Measurements from ENCODE around the gene C2orf72.
"Not testable (repeated sequence)": the region's sequence is repeated elsewhere in the genome, so short reads cannot be mapped to it uniquely, and the experiment has no call there.

The C2orf72 gene

GRCh38 chr2:231015926-231016325 is 21.4 kb upstream of the C2orf72 start:
- no peak for DNase-seq

- no peak for DNase-seq
Measured at GRCh38 chr2:231016566-231017230, 20.6 kb upstream of the C2orf72 start.

DNA sequence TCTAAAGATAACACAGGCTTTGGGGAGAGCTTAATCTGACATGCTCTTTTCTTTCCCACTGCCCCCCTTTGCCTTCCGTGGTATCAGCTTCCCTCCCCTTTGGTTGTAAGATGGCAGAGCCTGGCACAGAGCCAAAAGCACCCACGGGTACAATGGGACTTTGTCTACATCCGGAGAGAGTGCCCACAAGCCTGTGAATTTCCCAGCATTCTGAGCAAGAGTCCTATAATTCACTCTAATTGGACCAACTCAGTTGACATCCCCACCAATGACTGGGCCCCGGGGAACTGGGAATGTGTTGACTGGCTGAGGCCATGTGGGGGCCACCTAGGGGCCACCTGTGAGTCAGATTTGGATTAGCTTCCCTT is 20.1 kb upstream of the C2orf72 start:
- no peak for DNase-seq

DNA sequence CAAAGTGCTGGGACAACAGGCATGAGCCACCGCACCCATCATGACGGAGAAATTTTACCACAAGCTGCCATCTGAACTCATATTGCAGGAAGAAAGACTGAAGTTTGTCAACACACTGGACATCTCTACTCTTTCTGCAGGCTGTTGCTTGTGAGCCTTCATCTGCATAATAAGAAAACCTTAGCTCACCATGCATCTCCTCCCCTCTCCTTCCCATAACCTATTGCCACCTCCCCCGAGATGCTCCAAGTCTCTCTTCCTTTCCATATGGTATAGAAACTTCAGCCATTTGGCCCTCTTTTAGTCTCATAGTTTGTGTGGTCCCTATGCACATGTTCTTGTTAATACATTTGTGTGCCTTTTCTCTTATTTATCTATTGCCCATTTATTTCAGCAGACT is 19.1 kb upstream of the C2orf72 start:
- DNase-seq, result no peak

- DNase-seq, result not testable (repeated sequence)
Measured at GRCh38 chr2:231025059-231025458, 12.3 kb upstream of the C2orf72 start.

- DNase-seq, result no peak
Measured at GRCh38 chr2:231028889-231029288, 8.4 kb upstream of the C2orf72 start.

GRCh38 chr2:231029563-231029962 is 7.8 kb upstream of the C2orf72 start:
- DNase-seq, result no peak

DNA sequence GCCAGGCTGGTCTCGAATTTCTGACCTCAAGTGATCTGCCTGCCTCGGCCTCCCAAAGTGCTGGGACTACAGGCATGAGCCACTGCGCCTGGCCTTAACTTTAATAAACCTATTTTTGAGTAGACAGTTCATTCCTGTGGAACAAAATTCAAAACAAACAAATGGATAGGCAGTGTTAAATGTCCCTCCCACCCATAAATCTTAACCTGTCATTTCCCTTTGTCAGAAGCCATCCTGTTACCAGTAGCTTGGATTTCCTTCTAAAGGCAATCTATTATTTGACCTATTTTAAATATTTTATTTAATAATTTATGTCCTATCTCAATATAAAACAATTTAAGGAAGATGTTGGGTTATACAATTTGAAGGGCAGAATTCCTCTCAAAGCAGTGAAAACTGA is 6.6 kb upstream of the C2orf72 start:
- no peak for DNase-seq

DNA sequence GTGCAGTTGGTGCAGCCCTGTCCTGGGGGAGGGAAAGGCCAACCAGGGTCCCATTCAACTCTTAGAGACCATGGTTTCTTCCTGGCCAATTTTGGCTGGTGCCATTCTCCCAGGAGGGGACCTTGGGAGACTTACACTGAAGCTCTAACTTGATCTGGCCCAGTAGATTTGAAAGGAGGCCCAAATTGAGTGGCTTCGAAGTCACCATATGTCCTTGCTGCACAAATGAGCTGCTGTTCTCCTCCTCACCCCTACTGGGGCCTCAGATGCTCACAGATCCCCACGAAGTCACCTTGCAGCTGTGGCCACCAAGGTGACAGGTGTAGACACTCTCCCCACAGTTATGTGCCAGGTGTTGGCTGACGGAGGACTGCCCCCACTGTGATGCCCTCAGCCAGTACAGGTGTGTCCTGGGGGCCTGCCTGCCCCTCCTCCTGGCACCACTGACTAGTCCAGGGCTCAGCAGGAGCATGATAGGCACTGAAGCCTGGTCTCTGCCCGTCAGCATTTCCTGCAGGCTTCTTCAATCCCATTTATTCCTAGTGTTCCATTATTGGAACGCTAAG is 4.7 kb upstream of the C2orf72 start:
- no peak for DNase-seq

DNA sequence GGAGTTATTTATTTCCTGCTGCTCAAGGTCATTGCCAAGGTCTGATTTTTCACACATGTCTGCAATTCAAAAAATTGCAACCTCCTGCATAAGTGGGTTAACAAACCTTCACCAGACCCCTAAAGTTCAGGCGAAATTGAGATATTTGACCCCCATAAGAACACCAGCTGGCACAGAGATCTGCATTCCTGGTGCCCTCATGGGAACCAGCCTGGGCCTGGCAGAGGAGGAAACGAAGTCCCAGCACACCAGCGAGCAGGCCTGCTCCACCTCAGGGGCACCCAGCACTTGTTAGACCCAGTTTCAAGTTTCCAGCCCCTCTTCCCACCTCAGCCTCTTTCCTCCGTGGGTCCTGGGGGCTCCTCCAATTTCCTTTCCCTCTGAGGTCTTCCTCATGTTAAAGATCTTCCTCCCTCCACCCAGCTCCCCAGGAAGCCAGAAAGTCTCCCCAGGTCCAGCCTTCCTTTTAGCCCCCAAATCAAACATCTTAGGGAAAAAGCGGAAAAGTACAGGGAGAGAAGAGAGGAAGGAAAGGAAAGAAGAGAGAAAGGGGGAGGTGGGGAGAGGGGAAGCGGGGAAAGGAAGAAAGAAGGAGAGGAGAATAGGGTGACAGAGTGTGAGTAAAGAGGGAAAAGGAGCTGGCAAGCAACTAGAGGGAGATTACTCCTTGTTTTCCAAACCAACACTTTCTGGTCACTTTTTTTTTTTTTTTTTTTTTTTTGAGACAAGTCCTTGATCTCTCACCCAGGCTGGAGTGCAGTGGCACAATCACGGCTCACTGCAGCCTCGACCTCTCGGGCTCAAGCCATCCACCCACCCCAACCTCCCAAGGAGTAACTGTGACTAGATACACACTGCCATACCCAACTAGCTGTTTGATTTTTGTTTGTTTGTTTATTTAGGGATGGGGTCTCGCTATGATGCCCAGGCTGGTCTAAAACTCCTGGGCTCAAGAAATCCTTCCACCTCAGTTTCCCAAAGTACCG is 3.9 kb upstream of the C2orf72 start:
- DNase-seq, result no peak

- DNase-seq, result no peak
Measured at GRCh38 chr2:231034291-231034882, 2.9 kb upstream of the C2orf72 start.

- no peak for DNase-seq
Measured at GRCh38 chr2:231036131-231036530, 1.2 kb upstream of the C2orf72 start.

DNA sequence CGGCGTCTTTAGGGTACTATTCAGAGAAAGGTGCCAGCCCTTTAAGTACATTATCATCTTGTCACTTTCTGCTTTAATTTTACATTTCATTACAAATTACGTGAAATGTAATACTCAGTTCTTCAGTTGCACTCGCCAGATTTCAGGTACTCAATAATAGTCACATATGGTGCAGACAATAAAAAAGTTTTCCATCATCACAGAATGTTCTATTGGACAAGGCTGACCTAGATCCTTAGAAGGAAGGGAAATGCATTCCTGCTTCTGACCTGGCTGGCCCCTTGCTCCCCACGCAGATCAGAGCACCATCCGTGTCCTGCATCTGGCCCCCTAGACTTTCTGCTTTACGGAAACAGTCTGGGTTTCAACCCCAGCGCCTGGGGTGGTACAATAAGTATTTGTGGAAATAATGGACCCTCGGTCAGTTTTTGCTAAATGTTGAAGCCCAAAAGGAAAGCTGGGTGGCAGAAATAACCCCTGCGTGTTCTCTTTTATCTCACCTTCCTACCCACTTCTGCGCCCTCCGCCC is 681 bp upstream of the C2orf72 start:
- DNase-seq, result no peak

GRCh38 chr2:231037731-231038482 is 584 bp downstream of the C2orf72 start:
- DNase-seq, result no peak

GRCh38 chr2:231038483-231039293 is 1.4 kb downstream of the C2orf72 start:
- DNase-seq, result no peak

DNA sequence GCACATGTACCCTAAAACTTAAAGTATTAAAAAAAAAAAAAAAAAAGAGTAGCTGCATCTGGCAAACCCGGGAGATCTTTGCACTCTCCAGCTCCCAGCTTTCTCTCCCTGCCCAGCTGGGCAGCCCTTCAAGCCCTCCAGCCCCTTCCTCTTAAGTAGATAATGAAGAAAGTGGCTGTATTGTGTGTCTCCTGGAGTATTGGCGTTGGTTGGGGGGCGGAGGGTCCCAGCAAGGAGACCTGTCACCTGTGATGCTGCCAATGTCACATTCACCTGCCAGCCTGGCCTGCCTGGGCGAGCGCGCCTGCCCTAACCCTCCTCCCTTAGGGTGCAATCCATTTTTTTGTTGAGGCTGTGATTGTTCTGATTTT is 2.0 kb downstream of the C2orf72 start:
- no peak for DNase-seq

DNA sequence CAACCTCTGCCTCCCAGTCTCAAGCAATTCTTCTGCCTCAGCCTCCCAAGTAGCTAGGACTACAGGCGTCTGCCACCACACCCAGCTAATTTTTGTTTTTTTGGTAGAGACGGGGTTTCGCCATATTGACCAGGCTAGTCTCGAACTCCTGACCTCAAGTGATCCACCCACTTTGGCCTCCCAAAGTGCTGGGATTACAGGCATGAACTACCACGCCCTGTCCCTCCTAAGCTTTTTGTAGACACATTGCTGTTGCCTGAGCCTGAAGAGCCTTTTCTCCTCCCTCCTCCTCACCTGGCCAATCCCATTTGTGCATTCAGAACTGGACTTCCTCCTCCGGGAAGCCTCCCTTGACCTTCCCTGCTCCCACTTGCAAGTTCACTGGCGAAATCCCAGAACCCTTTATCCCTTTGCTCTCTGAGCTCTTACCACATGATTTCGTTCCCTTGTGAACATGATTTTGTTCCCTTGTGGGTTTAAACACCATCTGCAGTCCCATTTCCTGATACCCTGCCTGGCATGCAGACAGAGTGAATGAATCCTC is 2.6 kb downstream of the C2orf72 start:
- no peak for DNase-seq

DNA sequence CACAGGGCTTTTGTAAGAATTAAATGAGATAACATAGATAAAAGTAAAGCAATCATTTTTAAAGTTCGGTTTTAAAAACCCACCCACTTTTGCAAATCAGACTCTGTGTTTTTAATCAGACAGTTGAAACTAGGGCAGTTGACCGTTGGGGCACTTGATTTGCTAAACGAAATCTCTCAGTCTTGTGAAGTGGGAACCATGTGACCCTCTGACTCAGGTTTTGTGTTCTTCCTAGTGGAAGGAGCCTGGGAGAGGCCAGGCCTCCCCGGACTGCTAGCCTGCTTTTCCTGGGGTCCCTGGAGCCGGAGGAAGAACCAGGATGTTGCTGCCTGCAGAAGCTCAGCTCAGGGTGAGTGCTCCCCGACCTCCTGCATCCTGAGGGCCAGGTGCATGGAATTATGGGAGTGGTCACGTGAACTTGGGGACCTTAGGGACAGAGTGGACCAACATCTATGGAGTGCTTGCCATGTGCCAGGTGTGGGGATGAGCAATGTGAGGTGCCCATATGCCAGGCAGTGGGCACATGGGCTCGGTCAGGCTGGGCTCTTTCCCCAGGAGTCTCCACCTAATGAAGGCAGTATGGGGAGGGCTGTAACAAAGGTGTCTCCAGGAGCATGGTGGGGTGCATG is 3.9 kb downstream of the C2orf72 start:
- DNase-seq, result no peak

DNA sequence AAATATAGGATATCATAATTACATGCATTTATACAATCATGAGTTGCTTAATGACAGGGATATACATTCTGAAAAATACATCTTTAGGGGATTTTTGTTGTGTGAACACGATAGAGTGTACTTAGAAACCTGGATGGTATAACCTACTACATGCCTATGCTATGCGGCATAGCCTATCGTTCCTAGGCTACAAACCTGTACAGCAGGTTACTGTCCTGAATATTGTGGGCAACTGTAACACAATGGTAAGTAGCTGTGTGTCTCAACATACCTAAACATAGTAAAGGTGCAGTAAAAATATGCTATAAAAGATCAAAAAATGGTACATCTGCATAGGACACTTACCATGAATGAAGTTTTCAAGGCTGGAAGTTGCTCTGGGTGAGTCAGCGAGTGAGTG is 6.5 kb downstream of the C2orf72 start:
- no peak for DNase-seq

- no peak for DNase-seq
Measured at GRCh38 chr2:231046916-231047273, 9.6 kb downstream of the C2orf72 start.

All from CD4-positive, alpha-beta T cell treated with Interleukin-10 for 1 hour (primary cell).